NCI-H1436 (cell line): ENCODE data around the gene UMPS.
"Not testable (repeated sequence)": the region's sequence is repeated elsewhere in the genome, so short reads cannot be mapped to it uniquely, and the experiment has no call there.

ENCODE experiments used
- DNase-seq: peaks from one replicate; lab custom pipeline; 2025; lab: John Stamatoyannopoulos, UW

Gene UMPS

GRCh38 chr3:124707656-124708062, 22.6 kb upstream of the UMPS start:
- no peak for DNase-seq

- no peak for DNase-seq
Measured at GRCh38 chr3:124714223-124714853, 15.9 kb upstream of the UMPS start.

- DNase-seq = no peak
Measured at GRCh38 chr3:124722589-124722988, 7.7 kb upstream of the UMPS start.

GRCh38 chr3:124730941-124731297, 667 bp downstream of the UMPS start:
- DNase-seq = no peak

GRCh38 chr3:124731760-124732159, 1.5 kb downstream of the UMPS start:
- DNase-seq = no peak

GRCh38 chr3:124741027-124741426, 10.8 kb downstream of the UMPS start:
- no peak for DNase-seq

- no peak for DNase-seq
Measured at GRCh38 chr3:124745756-124746155, 15.5 kb downstream of the UMPS start.

- DNase-seq = no peak
Measured at GRCh38 chr3:124747111-124747981, 17.1 kb downstream of the UMPS start.

GRCh38 chr3:124748560-124749198, 18.4 kb downstream of the UMPS start:
- no peak for DNase-seq

- DNase-seq = not testable (repeated sequence)
Measured at GRCh38 chr3:124749877-124750276, 19.6 kb downstream of the UMPS start.

GRCh38 chr3:124751501-124751900, 21.2 kb downstream of the UMPS start:
- no peak for DNase-seq

GRCh38 chr3:124752051-124752450, 21.8 kb downstream of the UMPS start:
- no peak for DNase-seq

- not testable (repeated sequence) for DNase-seq
Measured at GRCh38 chr3:124757926-124758325, 27.7 kb downstream of the UMPS start.

- no peak for DNase-seq
Measured at GRCh38 chr3:124758851-124759635, 28.8 kb downstream of the UMPS start.

- DNase-seq = no peak
Measured at GRCh38 chr3:124759666-124760401, 29.6 kb downstream of the UMPS start.

GRCh38 chr3:124760601-124761000, 30.3 kb downstream of the UMPS start:
- DNase-seq = no peak

GRCh38 chr3:124761250-124761796, 31.1 kb downstream of the UMPS start:
- peak; percentile 77 for DNase-seq

- no peak for DNase-seq
Measured at GRCh38 chr3:124761935-124762660, 31.8 kb downstream of the UMPS start.

- DNase-seq = no peak
Measured at GRCh38 chr3:124762661-124763011, 32.4 kb downstream of the UMPS start.

GRCh38 chr3:124763206-124763605, 33.0 kb downstream of the UMPS start:
- no peak for DNase-seq
